ENCODE data around the gene PDZK1IP1. TPM values are rescaled to one million over a fixed set of nuclear protein-coding genes. Genes with fewer than 3 reads are reported as not detected.
A peak's percentile ranks its signal among the peaks of the same experiment; 100 is the strongest.

Gene PDZK1IP1
- total and polyA plus RNA-seq, 4 donors, result 0.75 to 2.2 (median 0.98) TPM

GRCh38 chr1:47187926-47188250 is 1.9 kb downstream of the PDZK1IP1 start:
- WGBS, result 90% methylated on average over 2 of the region's 2 CpGs
- Histone ChIP-seq H3K27ac (ENCODE audit: low read depth in 1 of 2, low read length in 2 of 2) (no peak overlapping the region), H3K4me3 (ENCODE audit: low read depth in 1 of 3, low read length in 3 of 3) (no peak overlapping the region), H3K9me3 (ENCODE audit: control insufficient read depth in 4 of 4, low read length in 3 of 4) (no peaks in the 10 kb centered on the region), H3K9ac (ENCODE audit: low read depth in 1 of 2, low read length in 2 of 2) (no peak overlapping the region), H3K4me1 (ENCODE audit: control insufficient read depth in 4 of 4, insufficient read depth in 4 of 4, low read length in 3 of 4) (peaks cover 0 to 6% (median 3%) of the 10 kb centered on the region in 4 donors), H3K36me3 (ENCODE audit: control insufficient read depth in 4 of 4, insufficient read depth in 3 of 4, low read depth in 1 of 4, low read length in 3 of 4) (no peaks in the 10 kb centered on the region), H3K27me3 (ENCODE audit: control insufficient read depth in 4 of 4, insufficient read depth in 4 of 4, low read length in 3 of 4) (no peaks in the 10 kb centered on the region)
- no peak for TF ChIP-seq RXRA (IDR thresholded peaks at IDR 0.05)
- no peak for TF ChIP-seq EGR1 (IDR thresholded peaks at IDR 0.05; ENCODE audit: low read depth in 2 of 2)
- no peak for TF ChIP-seq REST (IDR thresholded peaks at IDR 0.05)
- no peak for TF ChIP-seq CTCF (IDR thresholded peaks at IDR 0.05; ENCODE audit: low read depth, low read length, missing input control)
- no peak for TF ChIP-seq JUND (IDR thresholded peaks at IDR 0.05)
- no peak for TF ChIP-seq FOXA2 (IDR thresholded peaks at IDR 0.05)
- TF ChIP-seq SP1 (IDR thresholded peaks at IDR 0.05), result no peak
- no peak for TF ChIP-seq HNF4A (conservative IDR thresholded peaks at IDR 0.05)
- no peak for TF ChIP-seq ZBTB33 (IDR thresholded peaks at IDR 0.05)
- TF ChIP-seq FOXA1 (IDR thresholded peaks at IDR 0.05), result no peak
- TF ChIP-seq RAD21 (IDR thresholded peaks at IDR 0.05), result no peak
- no peak for TF ChIP-seq HNF4G (IDR thresholded peaks at IDR 0.05)
- no peak for TF ChIP-seq NR2F2 (IDR thresholded peaks at IDR 0.05)
- TF ChIP-seq, protein P1, sequence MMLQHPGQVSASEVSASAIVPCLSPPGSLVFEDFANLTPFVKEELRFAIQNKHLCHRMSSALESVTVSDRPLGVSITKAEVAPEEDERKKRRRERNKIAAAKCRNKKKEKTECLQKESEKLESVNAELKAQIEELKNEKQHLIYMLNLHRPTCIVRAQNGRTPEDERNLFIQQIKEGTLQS (IDR thresholded peaks at IDR 0.05), result no peak
- no peak for DNase-seq (ENCODE audit: low spot score)

DNA sequence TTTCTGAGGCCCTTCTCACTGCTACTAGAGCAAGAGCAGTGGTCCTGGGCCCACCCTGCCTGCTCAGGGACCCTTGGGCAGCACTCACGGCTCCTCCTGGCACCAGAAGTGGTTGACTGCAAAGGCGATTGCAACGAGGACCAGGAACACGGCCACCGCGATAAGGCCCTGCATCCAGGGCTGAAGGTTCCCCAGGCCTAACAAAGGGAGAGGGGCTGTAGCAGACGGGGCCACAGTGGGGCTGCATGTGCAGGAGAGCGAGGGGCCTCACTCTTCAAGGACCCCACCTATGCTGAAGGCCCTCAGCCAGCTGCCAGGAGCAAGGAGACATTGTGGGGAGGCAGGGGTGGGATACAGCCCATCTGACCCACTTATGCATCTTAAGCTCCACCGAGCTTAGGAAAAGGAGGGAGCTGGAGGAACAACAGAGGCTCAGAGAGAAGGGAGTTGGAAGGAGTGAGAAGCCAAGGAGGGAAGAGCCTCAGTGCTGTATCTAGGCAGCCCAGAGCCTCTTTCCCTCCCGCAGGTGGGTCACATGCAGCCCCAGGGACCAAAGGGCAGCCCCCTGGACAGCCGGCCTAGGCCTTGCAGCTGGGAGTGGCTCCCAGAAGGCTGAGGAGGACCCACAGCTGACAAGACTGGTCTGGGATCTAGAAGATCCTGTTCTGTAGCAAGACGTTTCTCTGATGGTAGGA is 2.5 kb downstream of the PDZK1IP1 start:
- no peak overlapping the region for H3K27ac ChIP-seq (ENCODE audit: low read depth in 1 of 2, low read length in 2 of 2)
- DNase-seq (ENCODE audit: low spot score), result peak; percentile 37

More for the DNA sequence above, 2.5 kb downstream of the PDZK1IP1 start:
- 88% methylated on average over 12 of the region's 12 CpGs for WGBS
- peaks cover 0 to 3% (median under 1%) of the 10 kb centered on the region in 4 donors for H3K4me1 ChIP-seq (ENCODE audit: control insufficient read depth in 4 of 4, insufficient read depth in 4 of 4, low read length in 3 of 4)
- no peaks in the 10 kb centered on the region for H3K9me3 ChIP-seq (ENCODE audit: control insufficient read depth in 4 of 4, low read length in 3 of 4)
- H3K9ac ChIP-seq (ENCODE audit: low read depth in 1 of 2, low read length in 2 of 2), result no peak overlapping the region
- no peaks in the 10 kb centered on the region for H3K27me3 ChIP-seq (ENCODE audit: control insufficient read depth in 4 of 4, insufficient read depth in 4 of 4, low read length in 3 of 4)
- TF ChIP-seq ZBTB33 (IDR thresholded peaks at IDR 0.05) (no peak), REST (IDR thresholded peaks at IDR 0.05) (no peak), FOXA1 (IDR thresholded peaks at IDR 0.05) (no peak), RXRA (IDR thresholded peaks at IDR 0.05) (no peak), HNF4G (IDR thresholded peaks at IDR 0.05) (no peak), FOXA2 (IDR thresholded peaks at IDR 0.05) (no peak), CTCF (IDR thresholded peaks at IDR 0.05; ENCODE audit: low read depth, low read length, missing input control) (no peak), RAD21 (IDR thresholded peaks at IDR 0.05) (no peak), NR2F2 (IDR thresholded peaks at IDR 0.05) (no peak)
- H3K36me3 ChIP-seq (ENCODE audit: control insufficient read depth in 4 of 4, insufficient read depth in 3 of 4, low read depth in 1 of 4, low read length in 3 of 4), result no peaks in the 10 kb centered on the region
- no peak overlapping the region for H3K4me3 ChIP-seq (ENCODE audit: low read depth in 1 of 3, low read length in 3 of 3)
